ENCODE data around the gene GLB1L2. TPM values are rescaled to one million over a fixed set of nuclear protein-coding genes. Genes with fewer than 3 reads are reported as not detected.

GLB1L2 gene
- total RNA-seq, 2 donors from 2014 or later = 9.9 to 12.5 TPM

DNA sequence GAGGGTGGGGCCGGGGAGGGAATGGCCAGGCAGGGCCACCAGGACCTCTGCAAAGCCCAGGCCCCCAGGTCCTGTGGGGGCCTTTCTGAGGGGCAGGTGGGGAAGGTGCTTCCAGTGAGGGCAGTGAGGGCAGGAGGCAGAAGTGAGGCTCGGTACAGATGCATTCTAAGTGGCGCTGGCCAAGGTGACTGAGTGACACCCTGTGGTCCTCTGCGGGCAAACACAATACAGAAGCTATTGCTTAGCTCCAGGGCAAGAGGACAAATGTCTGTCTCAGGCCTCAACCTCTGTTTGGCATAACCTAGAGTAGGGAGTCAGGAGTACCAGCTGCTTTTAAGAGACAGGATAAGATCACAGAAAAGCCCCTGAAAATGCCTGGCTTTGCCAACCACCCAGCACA is 49.0 kb downstream of the GLB1L2 start:
- no peak for DNase-seq
- no peaks in the 10 kb centered on the region for H3K27me3 Mint-ChIP-seq (ENCODE audit: insufficient read depth)
- Histone ChIP-seq H3K9ac (ENCODE audit: extremely low read depth, low read length, poor library complexity, severe bottlenecking) (no peak overlapping the region), H3K9me3 (ENCODE audit: control insufficient read depth, low read length) (no peaks in the 10 kb centered on the region), H3K4me1 (ENCODE audit: control insufficient read depth, insufficient read depth, low read length) (no peaks in the 10 kb centered on the region), H3K27ac (ENCODE audit: low read depth, low read length) (no peak overlapping the region), H3K27me3 (ENCODE audit: control insufficient read depth, insufficient read depth, low read length, poor library complexity, severe bottlenecking) (no peaks in the 10 kb centered on the region), H3K36me3 (ENCODE audit: control insufficient read depth, insufficient read depth, low read length) (no peaks in the 10 kb centered on the region), H3K4me3 (ENCODE audit: low read length) (no peak overlapping the region)
- TF ChIP-seq, protein P1, sequence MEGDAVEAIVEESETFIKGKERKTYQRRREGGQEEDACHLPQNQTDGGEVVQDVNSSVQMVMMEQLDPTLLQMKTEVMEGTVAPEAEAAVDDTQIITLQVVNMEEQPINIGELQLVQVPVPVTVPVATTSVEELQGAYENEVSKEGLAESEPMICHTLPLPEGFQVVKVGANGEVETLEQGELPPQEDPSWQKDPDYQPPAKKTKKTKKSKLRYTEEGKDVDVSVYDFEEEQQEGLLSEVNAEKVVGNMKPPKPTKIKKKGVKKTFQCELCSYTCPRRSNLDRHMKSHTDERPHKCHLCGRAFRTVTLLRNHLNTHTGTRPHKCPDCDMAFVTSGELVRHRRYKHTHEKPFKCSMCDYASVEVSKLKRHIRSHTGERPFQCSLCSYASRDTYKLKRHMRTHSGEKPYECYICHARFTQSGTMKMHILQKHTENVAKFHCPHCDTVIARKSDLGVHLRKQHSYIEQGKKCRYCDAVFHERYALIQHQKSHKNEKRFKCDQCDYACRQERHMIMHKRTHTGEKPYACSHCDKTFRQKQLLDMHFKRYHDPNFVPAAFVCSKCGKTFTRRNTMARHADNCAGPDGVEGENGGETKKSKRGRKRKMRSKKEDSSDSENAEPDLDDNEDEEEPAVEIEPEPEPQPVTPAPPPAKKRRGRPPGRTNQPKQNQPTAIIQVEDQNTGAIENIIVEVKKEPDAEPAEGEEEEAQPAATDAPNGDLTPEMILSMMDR (conservative IDR thresholded peaks at IDR 0.05) = no peak
- H3K36me3 Mint-ChIP-seq (ENCODE audit: low read depth) = no peaks in the 10 kb centered on the region
- WGBS, 2 experiments (ENCODE audit: insufficient coverage in 1 of 2, insufficient read length in 1 of 2) = 77 to 86% methylated on average over 3 to 4 of the region's 4 CpGs
- peaks cover 6% of the 10 kb centered on the region for H3K4me1 Mint-ChIP-seq
- H3K4me3 Mint-ChIP-seq = no peak overlapping the region
- no peak overlapping the region for H3K27ac Mint-ChIP-seq
- H3K9me3 Mint-ChIP-seq = no peaks in the 10 kb centered on the region

DNA sequence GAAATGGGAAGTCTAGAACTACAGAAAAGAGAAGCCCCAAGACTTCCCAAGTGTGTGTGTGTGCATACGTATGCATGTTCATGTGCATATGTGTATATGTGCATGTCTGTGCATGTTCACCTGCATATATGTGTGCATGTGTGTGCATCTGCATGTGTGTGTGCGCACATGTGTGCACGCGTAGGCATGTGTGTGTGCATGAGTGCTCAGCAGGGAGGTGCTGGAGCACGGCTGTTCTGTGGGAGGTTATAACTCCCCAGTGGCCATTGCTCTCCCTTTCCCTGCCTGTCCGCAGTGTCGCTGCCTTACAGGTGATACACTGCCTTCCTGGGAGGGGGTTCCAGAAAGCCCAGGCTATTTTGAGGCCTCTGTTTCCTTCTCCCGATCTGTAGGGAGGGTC is 50.5 kb downstream of the GLB1L2 start:
- H3K36me3 Mint-ChIP-seq (ENCODE audit: low read depth) = no peaks in the 10 kb centered on the region
- H3K4me3 Mint-ChIP-seq = no peak overlapping the region

GRCh38 chr11:134382830-134383229 is 51.0 kb downstream of the GLB1L2 start:
- no peaks in the 10 kb centered on the region for H3K36me3 ChIP-seq (ENCODE audit: control insufficient read depth, insufficient read depth, low read length)
- Mint-ChIP-seq H3K4me1 (peaks cover 2% of the 10 kb centered on the region), H3K27ac (no peak overlapping the region), H3K9me3 (no peaks in the 10 kb centered on the region), H3K4me3 (no peak overlapping the region), H3K36me3 (ENCODE audit: low read depth) (no peaks in the 10 kb centered on the region), H3K27me3 (ENCODE audit: insufficient read depth) (no peaks in the 10 kb centered on the region)
- H3K9ac ChIP-seq (ENCODE audit: extremely low read depth, low read length, poor library complexity, severe bottlenecking) = no peak overlapping the region
- no peak overlapping the region for H3K4me3 ChIP-seq (ENCODE audit: low read length)
- no peaks in the 10 kb centered on the region for H3K4me1 ChIP-seq (ENCODE audit: control insufficient read depth, insufficient read depth, low read length)
- no peaks in the 10 kb centered on the region for H3K27me3 ChIP-seq (ENCODE audit: control insufficient read depth, insufficient read depth, low read length, poor library complexity, severe bottlenecking)
- no peak for DNase-seq
- WGBS, 2 experiments (ENCODE audit: insufficient coverage in 1 of 2, insufficient read length in 1 of 2) = 93 to 100% methylated on average over 9 to 24 of the region's 24 CpGs
- no peaks in the 10 kb centered on the region for H3K9me3 ChIP-seq (ENCODE audit: control insufficient read depth, low read length)
- TF ChIP-seq, protein P1 (conservative IDR thresholded peaks at IDR 0.05) = no peak
- H3K27ac ChIP-seq (ENCODE audit: low read depth, low read length) = no peak overlapping the region

More for the DNA sequence above, 50.5 kb downstream of the GLB1L2 start:
- TF ChIP-seq, protein P1 (conservative IDR thresholded peaks at IDR 0.05) = no peak
- Histone ChIP-seq H3K27me3 (ENCODE audit: control insufficient read depth, insufficient read depth, low read length, poor library complexity, severe bottlenecking) (no peaks in the 10 kb centered on the region), H3K9ac (ENCODE audit: extremely low read depth, low read length, poor library complexity, severe bottlenecking) (no peak overlapping the region), H3K27ac (ENCODE audit: low read depth, low read length) (no peak overlapping the region), H3K36me3 (ENCODE audit: control insufficient read depth, insufficient read depth, low read length) (no peaks in the 10 kb centered on the region), H3K9me3 (ENCODE audit: control insufficient read depth, low read length) (no peaks in the 10 kb centered on the region), H3K4me3 (ENCODE audit: low read length) (no peak overlapping the region), H3K4me1 (ENCODE audit: control insufficient read depth, insufficient read depth, low read length) (no peaks in the 10 kb centered on the region)
- Mint-ChIP-seq H3K4me1 (peaks cover 2% of the 10 kb centered on the region), H3K9me3 (no peaks in the 10 kb centered on the region), H3K27ac (no peak overlapping the region), H3K27me3 (ENCODE audit: insufficient read depth) (no peaks in the 10 kb centered on the region)
- no peak for DNase-seq
- 87 to 93% methylated on average over 8 of the region's 8 CpGs for WGBS, 2 experiments (ENCODE audit: insufficient coverage in 1 of 2, insufficient read length in 1 of 2)
